ENCODE results near the gene CATSPERD. TPM values are rescaled to one million over a fixed set of nuclear protein-coding genes. Genes with fewer than 3 reads are reported as not detected.

Gene CATSPERD
- total RNA-seq, 1 donor from 2014 or later, result not detected

- Mint-ChIP-seq H3K4me1 (ENCODE audit: low read depth, unreplicated experiment) (peaks cover 7% of the 10 kb centered on the region), H3K9me3 (ENCODE audit: unreplicated experiment) (peaks cover 2% of the 10 kb centered on the region), H3K36me3 (ENCODE audit: unreplicated experiment) (no peaks in the 10 kb centered on the region), H3K4me3 (ENCODE audit: unreplicated experiment) (peak overlapping the region; percentile 49), H3K27me3 (ENCODE audit: unreplicated experiment) (peaks cover 19% of the 10 kb centered on the region), H3K27ac (ENCODE audit: unreplicated experiment) (no peak overlapping the region)
- TF ChIP-seq CTCF (IDR thresholded peaks at IDR 0.05; ENCODE audit: partially characterized antibody, unreplicated experiment), result no peak
- DNase-seq, result peak; percentile 74
Observed at GRCh38 chr19:5801796-5802619, 81.6 kb downstream of the CATSPERD start.

- Mint-ChIP-seq H3K4me1 (ENCODE audit: low read depth, unreplicated experiment) (peaks cover 7% of the 10 kb centered on the region), H3K27me3 (ENCODE audit: unreplicated experiment) (peaks cover 20% of the 10 kb centered on the region), H3K27ac (ENCODE audit: unreplicated experiment) (no peak overlapping the region), H3K9me3 (ENCODE audit: unreplicated experiment) (peaks cover 2% of the 10 kb centered on the region), H3K4me3 (ENCODE audit: unreplicated experiment) (peak overlapping the region; percentile 30), H3K36me3 (ENCODE audit: unreplicated experiment) (no peaks in the 10 kb centered on the region)
- TF ChIP-seq CTCF (IDR thresholded peaks at IDR 0.05; ENCODE audit: partially characterized antibody, unreplicated experiment), result no peak
- DNase-seq, result no peak
Observed at GRCh38 chr19:5803441-5803751, 83.0 kb downstream of the CATSPERD start.

GRCh38 chr19:5803752-5804515, 83.5 kb downstream of the CATSPERD start:
- peaks cover 2% of the 10 kb centered on the region for H3K9me3 Mint-ChIP-seq (ENCODE audit: unreplicated experiment)
- no peaks in the 10 kb centered on the region for H3K36me3 Mint-ChIP-seq (ENCODE audit: unreplicated experiment)
- TF ChIP-seq CTCF (IDR thresholded peaks at IDR 0.05; ENCODE audit: partially characterized antibody, unreplicated experiment), result peak; percentile 90
- no peak overlapping the region for H3K27ac Mint-ChIP-seq (ENCODE audit: unreplicated experiment)
- H3K4me3 Mint-ChIP-seq (ENCODE audit: unreplicated experiment), result peak overlapping the region; percentile 42
- DNase-seq, result peak; percentile 98
- H3K27me3 Mint-ChIP-seq (ENCODE audit: unreplicated experiment), result peaks cover 20% of the 10 kb centered on the region
- peaks cover 7% of the 10 kb centered on the region for H3K4me1 Mint-ChIP-seq (ENCODE audit: low read depth, unreplicated experiment)

GRCh38 chr19:5804516-5805461, 84.4 kb downstream of the CATSPERD start, which contains the start of gene NRTN:
NRTN (plus strand) TSS chr19:5805067; CDS start chr19:5824166, 19,099 bp downstream.
- peaks cover 20% of the 10 kb centered on the region for H3K27me3 Mint-ChIP-seq (ENCODE audit: unreplicated experiment)
- peaks cover 7% of the 10 kb centered on the region for H3K4me1 Mint-ChIP-seq (ENCODE audit: low read depth, unreplicated experiment)
- peak within 1 kb of the TSS; percentile 42 for H3K4me3 Mint-ChIP-seq (ENCODE audit: unreplicated experiment)
- H3K9me3 Mint-ChIP-seq (ENCODE audit: unreplicated experiment), result peaks cover 5% of the 10 kb centered on the region
- DNase-seq, result peak; percentile 48
- no peak within 1 kb of the TSS for H3K27ac Mint-ChIP-seq (ENCODE audit: unreplicated experiment)
- no peak for TF ChIP-seq CTCF (IDR thresholded peaks at IDR 0.05; ENCODE audit: partially characterized antibody, unreplicated experiment)
- no peaks in the 10 kb centered on the region for H3K36me3 Mint-ChIP-seq (ENCODE audit: unreplicated experiment)
